HG02884 (cell line): ENCODE data around the gene DENND6B.
"Not testable (repeated sequence)": the region's sequence is repeated elsewhere in the genome, so short reads cannot be mapped to it uniquely, and the experiment has no call there.

Experiments used
- ATAC-seq: cut with Tn5 transposase; IDR thresholded peaks from one replicate; pipeline ENCODE4 v1.9.1; 2021; ENCODE audit warnings: mild to moderate bottlenecking, moderate library complexity; ENCODE audit not compliant: unreplicated experiment

The DENND6B gene

DNA sequence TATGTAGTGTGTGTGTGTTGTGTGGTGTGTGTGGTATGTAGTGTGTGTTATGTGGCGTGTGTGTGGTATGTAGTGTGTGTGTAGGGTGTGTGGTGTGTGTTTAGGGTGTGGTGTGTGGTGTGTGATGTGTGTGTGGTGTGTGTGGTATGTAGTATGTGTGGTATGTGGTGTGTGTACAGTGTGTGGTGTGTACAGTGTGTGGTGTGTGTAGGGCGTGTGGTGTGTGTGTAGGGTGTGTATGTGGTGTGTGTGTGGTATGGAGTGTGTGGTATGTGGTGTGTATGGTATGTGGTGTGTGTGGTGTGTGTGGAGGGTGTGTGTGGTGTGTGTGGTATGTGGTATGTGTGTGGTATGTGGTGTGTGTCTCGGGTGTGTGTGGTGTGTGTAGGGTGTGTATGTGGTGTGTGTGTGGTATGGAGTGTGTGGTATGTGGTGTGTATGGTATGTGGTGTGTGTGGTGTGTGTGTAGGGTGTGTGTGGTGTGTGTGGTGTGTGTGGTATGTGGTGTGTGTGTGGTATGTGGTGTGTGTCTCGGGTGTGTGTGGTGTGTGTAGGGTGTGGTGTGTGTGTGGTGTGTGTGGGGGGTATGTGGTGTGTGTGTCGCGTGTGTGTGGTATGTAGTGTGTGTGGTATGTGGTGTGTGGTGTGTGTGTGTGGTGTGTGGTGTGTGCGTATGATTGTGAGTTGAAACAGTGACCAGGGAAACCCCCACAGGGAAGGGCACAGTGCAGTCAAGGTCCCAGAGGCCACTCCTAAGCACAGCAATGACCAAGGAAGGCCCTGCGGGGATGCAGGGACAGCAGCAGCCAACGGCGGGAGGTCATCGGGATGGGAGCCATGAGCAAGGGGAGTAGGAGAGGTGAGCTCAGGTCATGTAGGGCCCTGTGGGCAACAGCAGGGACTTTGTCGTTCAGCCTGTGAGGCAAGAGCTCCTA lies 13.4 kb upstream of the DENND6B start:
- no peak for ATAC-seq

DNA sequence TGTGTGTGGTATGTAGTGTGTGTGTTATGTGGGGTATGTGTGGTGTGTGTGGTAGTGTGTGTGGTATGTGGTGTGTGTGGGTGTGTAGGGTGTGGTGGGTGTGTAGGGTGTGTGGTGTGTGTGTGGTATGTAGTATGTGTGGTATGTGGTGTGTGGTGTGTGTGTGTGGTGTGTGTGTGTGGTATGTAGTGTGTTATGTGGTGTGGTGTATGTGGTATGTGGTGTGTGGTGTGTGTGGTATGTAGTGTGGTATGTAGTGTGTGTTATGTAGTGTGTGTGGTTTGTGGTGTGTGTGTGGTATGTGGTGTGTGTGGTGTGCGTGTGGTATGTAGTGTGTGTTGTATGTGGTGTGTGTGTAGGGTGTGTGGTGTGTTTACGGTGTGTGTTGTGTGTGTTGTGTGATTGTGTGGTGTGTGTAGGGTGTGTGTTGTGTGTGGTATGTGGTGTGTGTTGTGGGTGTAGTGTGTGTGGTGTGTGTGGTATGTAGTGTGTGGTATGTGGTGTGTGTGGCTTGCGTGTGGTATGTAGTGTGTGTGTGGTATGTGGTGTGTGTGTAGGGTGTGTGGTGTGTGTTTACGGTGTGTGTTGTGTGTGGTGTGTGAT lies 12.1 kb upstream of the DENND6B start:
- no peak for ATAC-seq

DNA sequence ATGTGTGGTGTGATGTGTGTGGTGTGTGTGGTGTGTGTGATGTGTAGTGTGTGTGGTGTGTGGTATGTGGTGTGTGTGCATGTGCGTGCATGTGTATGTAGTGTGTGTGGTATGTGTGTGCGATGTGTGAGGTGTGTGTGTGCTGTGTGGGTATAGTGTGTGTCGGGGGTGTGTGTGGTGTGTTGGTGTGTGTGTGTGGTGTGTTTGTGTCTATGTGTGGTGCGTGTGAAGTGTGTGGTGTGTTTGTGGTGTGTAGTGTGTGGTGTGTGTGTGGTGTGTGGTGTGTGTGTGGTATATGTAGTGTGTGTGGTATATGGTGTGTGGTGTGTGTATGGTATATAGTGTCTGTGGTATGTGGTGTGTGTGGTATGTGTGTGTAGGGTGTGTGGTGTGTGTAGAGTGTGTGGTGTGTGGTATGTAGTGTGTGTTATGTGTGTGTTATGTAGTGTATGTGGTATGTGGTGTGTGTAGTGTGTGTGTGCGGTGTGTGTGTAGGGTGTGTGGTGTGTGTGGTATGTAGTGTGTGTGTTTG lies 11.3 kb upstream of the DENND6B start:
- no peak for ATAC-seq

DNA sequence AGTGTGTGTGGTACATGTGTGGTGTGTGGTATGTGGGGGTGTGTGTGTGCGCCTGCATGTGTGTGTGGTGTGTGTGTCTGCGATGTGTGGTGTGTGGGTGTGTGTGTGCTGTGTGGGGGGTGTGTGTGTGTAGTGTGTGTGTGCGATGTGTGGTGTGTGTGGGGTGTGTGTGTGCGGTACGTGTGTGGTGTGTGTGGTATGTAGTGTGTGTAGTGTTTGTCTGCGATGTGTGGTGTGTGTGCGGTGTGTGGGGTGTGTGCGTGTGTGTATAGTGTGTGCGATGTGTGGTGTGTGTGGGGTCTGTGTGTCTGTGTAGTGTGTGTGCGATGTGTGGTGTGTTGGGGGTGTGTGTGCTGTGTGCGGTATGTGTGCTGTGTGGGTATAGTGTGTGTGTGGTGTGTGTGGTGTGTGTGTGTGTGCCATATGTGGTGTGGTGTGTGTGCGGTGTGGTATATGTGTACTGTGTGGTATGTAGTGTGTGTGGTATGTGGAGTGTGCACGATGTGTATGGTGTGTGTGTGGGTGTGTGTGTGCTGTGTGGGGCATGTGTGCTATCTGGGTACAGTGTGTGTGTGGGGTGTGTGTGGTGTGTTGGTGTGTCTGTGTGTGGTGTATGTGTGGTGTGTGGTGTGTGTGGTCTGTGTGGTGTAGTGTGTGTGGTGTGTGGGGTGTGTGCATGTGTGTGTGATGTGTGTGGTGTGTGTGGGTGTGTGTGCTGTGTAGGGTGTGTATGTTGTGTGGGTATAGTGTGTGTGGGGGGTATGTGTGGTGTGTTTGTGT lies 10.6 kb upstream of the DENND6B start:
- no peak for ATAC-seq

DNA sequence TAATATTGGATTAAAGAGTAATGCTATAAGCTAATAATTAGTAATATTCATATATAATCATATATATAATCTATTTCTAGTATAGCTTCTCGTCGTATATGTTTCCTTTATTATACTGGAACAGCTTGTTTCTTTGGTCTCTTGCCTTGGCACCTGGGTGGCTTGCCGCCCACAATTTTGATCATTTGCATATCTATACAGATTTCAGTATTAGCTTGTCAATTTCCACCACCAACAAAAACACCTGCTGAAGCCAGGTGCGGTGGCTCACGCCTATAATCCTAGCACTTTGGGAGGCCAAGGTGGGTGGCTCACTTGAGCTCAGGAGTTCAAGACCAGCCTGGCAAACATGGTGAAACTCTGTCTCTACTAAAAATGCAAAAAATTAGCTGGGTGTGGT lies 7.6 kb upstream of the DENND6B start:
- ATAC-seq: not testable (repeated sequence)

DNA sequence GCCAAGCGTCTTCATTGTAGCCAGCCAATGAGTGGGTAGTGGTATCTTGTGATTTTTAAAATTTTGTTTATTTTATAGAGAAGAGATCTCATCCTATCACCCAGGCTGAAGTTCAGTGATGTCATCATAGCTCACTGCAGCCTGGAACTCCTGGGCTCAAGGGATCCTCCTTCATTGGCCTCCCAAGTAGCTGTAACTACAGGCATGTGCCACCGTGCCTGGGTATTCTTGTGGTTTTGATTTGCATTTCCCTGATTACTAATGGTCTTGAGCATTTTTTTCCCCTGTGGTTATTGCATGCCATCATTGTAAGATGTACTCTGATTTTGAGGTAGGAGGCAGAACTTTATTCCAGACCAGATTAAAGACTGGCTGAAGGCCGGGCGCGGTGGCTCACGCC lies 2.4 kb upstream of the DENND6B start:
- ATAC-seq: no peak

DNA sequence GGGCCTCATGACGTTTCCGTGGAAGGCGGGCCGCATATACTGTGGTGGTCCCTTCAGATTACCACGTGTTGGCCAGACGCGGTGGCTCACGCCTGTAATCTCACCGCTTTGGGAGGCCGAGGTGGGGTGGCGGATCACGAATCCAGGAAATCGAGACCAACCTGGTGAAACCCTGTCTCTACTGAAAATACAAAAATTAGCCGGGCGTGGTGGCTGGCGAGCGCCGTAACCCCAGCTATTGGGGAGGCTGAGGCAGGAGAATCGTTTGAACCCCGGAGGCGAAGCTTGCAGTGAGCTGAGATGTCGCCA lies 853 bp upstream of the DENND6B start:
- ATAC-seq: no peak

DNA sequence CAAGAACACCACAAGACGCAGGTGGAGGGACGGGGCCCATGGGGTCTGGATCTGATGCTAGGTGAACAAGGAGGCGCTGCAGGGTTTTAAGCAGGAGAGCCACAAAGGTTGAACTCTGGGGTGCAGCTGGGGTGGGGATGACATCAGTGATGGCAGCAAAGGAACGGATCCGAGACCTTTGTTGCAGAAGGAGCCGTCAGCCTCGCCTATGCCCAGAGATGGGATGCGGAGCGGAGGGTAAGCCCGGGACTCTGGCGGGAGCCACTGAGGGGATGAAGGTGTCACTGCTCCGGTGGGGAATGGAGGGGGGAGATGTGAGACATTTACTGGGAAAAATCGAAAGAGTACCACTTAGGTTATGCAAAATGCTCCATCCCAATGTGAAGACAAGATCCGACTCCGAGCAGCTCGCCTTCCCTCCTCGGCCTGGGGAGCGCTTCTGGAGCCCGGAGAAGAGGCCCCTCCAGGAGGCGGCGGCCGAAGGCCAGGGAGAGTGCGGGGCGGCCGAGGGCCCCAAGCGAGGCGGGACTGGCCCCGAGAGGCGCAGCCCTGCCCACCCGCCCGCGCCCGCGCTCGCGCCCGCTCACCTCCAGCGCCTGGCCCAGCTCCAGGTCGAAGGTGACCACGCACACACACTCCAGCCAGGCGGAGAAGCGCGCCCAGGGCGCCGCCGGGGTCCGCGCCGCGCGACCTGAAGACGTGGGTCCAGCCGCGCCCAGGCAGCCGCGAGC lies 422 bp downstream of the DENND6B start:
- ATAC-seq: no peak

DNA sequence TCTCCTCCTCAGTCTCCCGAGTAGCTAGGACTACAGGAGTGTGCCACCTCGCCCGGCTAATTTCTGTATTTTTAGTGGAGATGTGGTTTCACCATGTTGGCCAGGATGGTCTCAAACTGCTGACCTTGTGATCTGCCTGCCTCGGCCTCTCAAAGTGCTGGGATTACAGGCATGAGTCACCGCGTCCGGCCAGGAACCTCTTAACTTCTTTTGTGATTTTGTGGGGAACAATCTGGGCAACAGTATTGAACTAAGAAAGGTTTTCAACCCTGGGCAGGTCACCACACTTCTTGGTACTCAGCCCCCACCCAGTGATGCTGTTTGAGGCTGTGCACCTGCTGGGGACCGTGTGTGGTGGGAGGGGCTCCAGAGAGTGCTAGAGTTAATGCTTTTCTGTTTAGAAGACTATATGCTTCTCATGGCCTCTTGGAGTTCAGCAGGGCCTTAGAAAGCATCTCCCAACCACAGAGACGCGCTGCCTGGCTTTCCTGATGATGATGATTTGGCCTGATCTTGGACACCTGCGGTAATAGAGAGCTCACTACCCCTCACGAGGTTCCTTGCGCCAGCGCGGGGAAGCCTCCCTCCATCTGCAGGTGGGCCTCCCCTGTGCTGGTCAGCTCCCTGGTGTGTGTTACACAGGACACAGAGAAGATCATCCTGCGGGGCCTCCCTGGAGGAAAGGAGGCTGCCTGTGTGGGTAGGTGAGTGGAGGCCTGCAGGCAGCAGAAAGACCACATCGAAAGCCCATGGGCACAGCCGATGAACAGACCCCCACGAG lies 1.2 kb downstream of the DENND6B start:
- no peak for ATAC-seq

DNA sequence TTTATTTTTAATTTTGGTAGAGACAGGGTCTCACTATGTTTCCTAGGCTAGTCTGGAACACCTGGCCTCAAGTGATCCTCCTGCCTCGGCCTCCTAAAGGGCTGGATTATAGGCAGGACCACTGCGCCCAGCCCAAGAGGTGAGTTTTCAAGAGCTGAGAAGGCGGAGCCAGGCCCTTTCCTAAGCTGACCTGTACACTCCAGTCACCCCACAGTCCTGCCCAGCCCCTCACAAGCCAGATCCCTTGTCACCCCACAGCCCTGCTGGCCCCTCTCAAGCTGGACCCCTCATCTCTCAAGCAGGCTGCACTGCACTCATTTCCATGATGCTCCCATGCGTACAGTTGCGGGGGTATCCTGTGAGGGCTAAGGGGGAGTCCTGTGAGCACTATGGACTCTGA lies 2.9 kb downstream of the DENND6B start:
- ATAC-seq: no peak

DNA sequence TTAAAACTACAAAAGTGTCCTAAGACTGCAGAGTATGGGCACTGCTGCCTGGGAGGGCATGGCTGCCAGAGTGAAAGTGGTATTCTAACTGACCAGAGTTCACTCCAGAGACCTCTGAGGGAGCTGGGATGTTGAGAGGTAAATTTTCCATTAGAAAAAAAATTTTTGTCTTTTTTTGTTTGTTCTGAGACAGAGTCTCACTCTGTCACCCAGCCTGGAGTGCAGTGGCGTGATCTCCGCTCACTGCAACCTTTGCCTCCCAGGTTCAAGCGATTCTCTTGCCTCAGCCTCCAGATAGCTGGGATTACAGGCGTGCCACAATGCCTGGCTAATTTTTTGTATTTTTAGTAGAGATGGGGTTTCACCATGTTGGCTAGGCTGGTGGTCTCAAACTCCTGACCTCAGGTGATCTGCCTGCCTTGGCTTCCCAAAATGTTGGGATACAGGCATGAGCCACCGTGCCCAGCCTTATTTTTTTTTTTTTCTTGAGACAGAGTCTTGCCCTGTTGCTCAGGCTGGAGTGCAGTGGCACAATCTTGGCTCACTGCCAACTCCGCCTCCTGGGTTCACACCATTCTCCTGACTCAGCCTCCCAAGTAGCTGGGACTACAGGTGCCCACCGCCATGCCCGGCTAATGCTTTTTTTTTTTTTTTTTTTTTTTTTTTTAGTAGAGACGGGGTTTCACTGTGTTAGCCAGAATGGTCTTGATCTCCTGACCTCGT lies 4.3 kb downstream of the DENND6B start:
- ATAC-seq: not testable (repeated sequence)

DNA sequence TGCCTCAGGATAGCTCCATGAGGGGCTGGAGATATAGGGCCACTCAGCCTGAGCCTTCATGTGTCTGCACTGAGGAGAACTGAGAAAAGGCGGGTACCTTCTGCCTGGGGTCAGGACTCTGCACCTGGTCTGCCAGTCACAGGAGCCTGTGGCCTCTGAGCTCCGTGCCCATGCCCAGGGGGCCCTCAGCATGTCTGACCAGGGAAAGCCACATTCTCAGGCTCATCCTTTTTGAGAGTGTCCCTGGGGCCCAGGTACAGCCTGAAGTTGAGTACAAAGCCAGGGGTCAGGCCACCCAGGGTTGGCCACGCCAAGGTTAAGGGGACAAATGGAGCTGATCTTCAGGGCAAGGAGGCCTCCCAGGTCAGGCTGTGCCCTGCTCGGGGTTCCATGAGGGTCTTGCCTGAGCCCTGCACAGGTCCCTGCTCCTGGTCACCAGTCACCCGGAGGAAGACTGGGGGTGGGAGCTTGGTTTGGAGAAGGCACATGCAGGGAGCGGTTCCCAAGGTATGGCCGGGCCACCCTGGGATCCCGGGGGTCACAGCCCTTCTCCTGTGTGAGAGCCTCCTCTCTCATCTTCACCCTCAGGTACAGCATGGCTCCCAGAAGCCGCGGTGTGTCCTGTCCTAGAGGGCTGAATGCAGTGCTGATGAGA lies 6.0 kb downstream of the DENND6B start:
- ATAC-seq: no peak

DNA sequence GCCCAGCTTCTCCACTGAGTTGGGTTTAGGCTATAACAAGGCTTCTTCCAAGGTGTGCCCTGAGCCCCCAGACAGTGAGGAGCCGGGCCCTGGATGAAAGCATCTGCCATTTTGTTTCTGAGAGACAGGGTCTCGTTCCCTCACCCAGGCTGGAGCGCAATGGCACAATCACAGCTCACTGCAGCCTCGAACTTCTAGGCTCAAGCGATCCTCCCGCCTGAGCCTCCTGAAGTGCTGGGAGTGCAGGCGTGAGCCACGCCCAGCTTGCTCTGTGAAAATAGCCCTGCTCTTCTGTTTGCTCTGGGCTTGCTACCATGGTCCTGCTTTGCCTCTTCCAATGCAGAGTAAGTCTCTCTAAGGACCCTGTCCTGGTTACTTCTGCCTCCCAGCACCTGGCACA lies 6.7 kb downstream of the DENND6B start:
- ATAC-seq: no peak

DNA sequence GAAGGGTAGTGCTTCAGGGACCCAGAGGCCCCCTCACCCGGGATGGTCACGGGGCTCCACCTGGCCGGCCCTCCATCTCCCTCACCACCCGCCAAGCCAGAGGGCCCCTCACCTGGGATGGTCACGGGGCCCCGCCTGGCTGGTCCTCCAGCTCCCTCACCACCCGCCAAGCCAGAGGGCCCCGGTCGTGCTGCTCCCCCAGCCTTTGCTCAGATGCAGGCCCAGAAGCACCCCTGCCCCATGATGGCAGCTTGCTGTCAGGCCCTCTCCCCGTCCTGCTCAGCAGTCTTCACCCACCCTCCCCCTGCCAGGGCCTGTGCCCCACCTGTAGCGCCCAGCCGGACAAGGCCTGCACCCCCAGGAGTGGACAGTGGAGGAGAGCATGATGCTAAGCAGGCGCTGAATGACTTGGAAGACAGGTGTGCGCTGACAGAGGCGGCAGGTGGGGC lies 7.3 kb downstream of the DENND6B start:
- ATAC-seq: no peak

DNA sequence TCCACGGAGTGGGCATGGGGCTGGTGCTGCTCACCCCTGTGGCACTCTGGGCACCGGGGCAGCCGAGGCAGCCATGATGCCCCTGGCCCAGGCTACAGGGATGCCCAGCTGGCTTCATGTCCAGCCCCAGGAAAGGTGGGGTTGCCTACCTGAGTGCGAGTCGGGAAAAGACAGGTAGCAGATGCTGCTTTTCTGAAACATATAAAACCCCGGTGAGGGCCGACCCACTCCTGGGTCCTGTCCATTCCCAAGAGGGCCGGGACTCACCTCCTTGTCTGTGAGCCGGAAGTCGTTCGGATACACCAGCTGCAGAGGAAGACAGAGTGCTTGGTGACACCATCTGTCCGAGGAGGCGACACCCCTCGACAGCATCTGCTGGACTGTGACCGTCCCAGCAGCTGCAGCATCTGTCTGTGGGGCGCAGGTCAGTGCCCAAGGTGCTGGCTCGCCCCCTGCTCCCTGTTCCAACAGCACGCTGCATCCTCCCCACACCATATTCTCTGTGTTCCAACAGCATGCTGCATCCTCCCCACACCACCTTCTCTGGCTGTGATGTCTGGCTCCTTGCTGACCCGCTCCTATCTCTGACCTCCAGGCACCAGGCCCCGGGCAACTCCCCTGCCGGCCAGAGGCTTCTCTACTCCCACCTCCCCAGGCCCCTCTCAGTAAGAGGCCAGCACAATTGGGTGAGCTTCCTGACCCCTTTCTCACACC lies 8.0 kb downstream of the DENND6B start:
- no peak for ATAC-seq

DNA sequence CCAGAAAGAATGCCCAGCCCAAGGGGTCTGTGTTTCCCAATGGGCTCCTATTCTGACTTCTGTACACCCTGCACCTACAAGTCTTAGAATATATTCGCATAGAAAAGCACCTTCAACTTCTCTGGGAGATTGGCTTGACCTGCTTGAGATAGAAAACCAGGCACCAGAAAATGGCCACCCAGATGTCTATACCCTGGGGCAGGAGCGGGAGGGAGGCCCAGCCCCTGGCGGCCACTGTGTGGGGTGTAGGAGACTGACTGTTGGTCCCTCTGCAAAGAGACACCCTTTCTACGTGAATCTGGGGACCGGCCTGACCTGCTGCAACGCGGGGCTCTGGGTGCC lies 8.5 kb downstream of the DENND6B start:
- ATAC-seq: no peak

DNA sequence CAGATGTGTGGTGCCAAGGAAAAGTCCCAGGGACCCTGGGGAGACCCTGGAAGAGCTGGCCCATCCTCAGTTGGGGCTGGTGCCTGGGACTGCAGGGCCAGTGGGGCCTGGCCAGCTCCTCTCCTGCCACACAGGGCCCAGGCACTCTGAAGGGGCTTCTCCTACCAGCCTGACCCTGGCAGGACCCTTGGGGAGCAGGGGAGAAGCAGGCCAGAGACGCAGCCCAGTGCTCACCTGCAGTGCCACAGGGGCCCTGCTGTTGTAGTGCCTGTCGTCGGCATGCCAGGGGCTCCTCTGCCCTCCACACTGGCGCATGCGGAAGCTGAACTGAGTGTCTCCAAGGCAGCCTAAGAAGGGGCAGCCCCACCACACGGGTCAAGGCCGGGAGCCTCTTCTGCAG lies 9.1 kb downstream of the DENND6B start:
- ATAC-seq: no peak

DNA sequence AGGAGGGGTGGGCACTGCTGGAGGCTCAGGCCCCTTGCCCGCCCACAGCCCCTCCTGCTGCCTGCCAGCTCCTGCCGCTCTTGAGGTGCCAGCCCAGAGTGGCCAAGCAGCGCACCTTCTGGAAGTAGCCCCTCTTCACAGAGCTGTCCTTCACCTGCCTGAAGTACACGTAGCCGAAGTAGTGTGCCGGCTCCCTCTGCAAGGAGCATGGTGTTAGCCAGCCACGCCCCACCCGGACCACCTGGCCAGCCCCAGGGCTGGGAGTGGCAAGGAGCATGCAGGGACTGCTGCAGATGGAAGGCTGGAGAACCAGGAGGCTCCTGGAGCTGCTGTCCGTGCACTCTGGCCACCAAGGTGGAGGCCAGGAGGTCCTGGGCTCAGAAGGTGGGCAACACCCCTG lies 9.6 kb downstream of the DENND6B start:
- ATAC-seq: no peak
